ENCODE measurements around the gene SEMA6D.
A peak's percentile ranks its signal among the peaks of the same experiment; 100 is the strongest.

SEMA6D gene

GRCh38 chr15:47717036-47717612 is at the start of gene SEMA6D:
Gene SEMA6D (plus strand): TSS chr15:47717505. CDS start chr15:47759799, 42,294 bp downstream.
- DNase-seq = peak; percentile 96

GRCh38 chr15:47669221-47669620 is 48.1 kb upstream of the SEMA6D start:
- peak; percentile 87 for DNase-seq

GRCh38 chr15:47670365-47670764 is 46.9 kb upstream of the SEMA6D start:
- peak; percentile 89 for DNase-seq

- peak; percentile 88 for DNase-seq
These were observed 44.0 kb upstream of the SEMA6D start for GRCh38 chr15:47673232-47673761.

- DNase-seq = peak; percentile 96
These were observed 42.6 kb upstream of the SEMA6D start for GRCh38 chr15:47674586-47675232.

GRCh38 chr15:47675735-47676134 is 41.6 kb upstream of the SEMA6D start:
- peak; percentile 51 for DNase-seq

- DNase-seq = no peak
These were observed 39.3 kb upstream of the SEMA6D start for GRCh38 chr15:47678040-47678439.

- no peak for DNase-seq
These were observed 34.6 kb upstream of the SEMA6D start for GRCh38 chr15:47682661-47683060.

GRCh38 chr15:47685141-47685870 is 32.0 kb upstream of the SEMA6D start:
- peak; percentile 20 for DNase-seq

GRCh38 chr15:47688573-47689086 is 28.7 kb upstream of the SEMA6D start:
- DNase-seq = no peak

- no peak for DNase-seq
These were observed 27.6 kb upstream of the SEMA6D start for GRCh38 chr15:47689660-47690059.

GRCh38 chr15:47691882-47692281 is 25.4 kb upstream of the SEMA6D start:
- DNase-seq = no peak

GRCh38 chr15:47696351-47696750 is 21.0 kb upstream of the SEMA6D start:
- DNase-seq = no peak

GRCh38 chr15:47705281-47705997 is 11.9 kb upstream of the SEMA6D start:
- DNase-seq = no peak

- no peak for DNase-seq
These were observed 9.9 kb upstream of the SEMA6D start for GRCh38 chr15:47707391-47707790.

GRCh38 chr15:47708161-47708980 is 8.9 kb upstream of the SEMA6D start:
- DNase-seq = no peak

- peak; percentile 36 for DNase-seq
These were observed 5.7 kb upstream of the SEMA6D start for GRCh38 chr15:47711655-47712054.

GRCh38 chr15:47715402-47715801 is 1.9 kb upstream of the SEMA6D start:
- DNase-seq = peak; percentile 20

- DNase-seq = peak; percentile 37
These were observed 1.4 kb upstream of the SEMA6D start for GRCh38 chr15:47715856-47716445.

GRCh38 chr15:47716516-47716915 is 789 bp upstream of the SEMA6D start:
- no peak for DNase-seq

Data from NCI-H82 (cell line).